Peyer's patch (tissue), 4 donors: ENCODE results near the gene ATP10A. TPM values are rescaled to one million over a fixed set of nuclear protein-coding genes. Genes with fewer than 3 reads are reported as not detected.

Source experiments
- DNase-seq, 3 donors: peaks; one replicate each; pipeline ENCODE4 v3.0.0-alpha.2; 2017 to 2019
- H3K27ac ChIP-seq, 4 donors: fragments of 200-600 bp; sonication (generic); one replicate each; pipeline ENCODE4 v1.5.1; 2016 to 2019
- H3K27me3 ChIP-seq, 2 donors: fragments of 200-600 bp; sonication (generic); one replicate each; pipeline ENCODE4 v1.5.1; 2019
- H3K36me3 ChIP-seq, 3 donors: fragments of 200-600 bp; sonication (generic); one replicate each; pipeline ENCODE4 v1.5.1; 2016 to 2019
- H3K4me1 ChIP-seq, 4 donors: fragments of 200-600 bp; sonication (generic); one replicate each; pipeline ENCODE4 v1.5.1; 2016 to 2019
- H3K4me3 ChIP-seq, 4 donors: fragments of 200-600 bp; sonication (generic); 1 replicate in 3 of 4; 2 replicates in 1 of 4; pipeline ENCODE4 v1.5.1; 2016 to 2019; ENCODE audit warnings: mild to moderate bottlenecking in 1 of 4
- H3K9me3 ChIP-seq, 4 donors: fragments of 200-600 bp; sonication (generic); one replicate each; pipeline ENCODE4 v1.5.1; 2016 to 2019; ENCODE audit warnings: mild to moderate bottlenecking in 1 of 4
- POLR2A ChIP-seq, 2 donors: fragments of 450-650 bp; IDR thresholded peaks; one replicate each; pipeline ENCODE4 v1.5.1; 2017; ENCODE audit warnings: antibody characterized with exemption in 2 of 2, mild to moderate bottlenecking in 2 of 2, moderate library complexity in 2 of 2
- total RNA-seq, 4 donors: library from RNA; depleted of rRNA; stranded (reverse); fragments of >200 nt; gene quantifications; one replicate each; pipeline ENCODE4 v1.1.0, GENCODE V29; 2016
- TF ChIP-seq, protein P1 (sequence below), 6 experiments: fragments of 450-650 bp in 4 of 6; fragments of 200-600 bp in 2 of 6; sonication (generic) in 1 of 6; IDR thresholded peaks; one replicate each; pipeline ENCODE4 v1.5.1; 2017 to 2019; ENCODE audit warnings: antibody characterized with exemption in 6 of 6, mild to moderate bottlenecking in 3 of 6, moderate library complexity in 1 of 6

ATP10A gene
- total RNA-seq, 4 donors from 2014 or later: 1.6 to 7.4 (median 3.7) TPM

DNA sequence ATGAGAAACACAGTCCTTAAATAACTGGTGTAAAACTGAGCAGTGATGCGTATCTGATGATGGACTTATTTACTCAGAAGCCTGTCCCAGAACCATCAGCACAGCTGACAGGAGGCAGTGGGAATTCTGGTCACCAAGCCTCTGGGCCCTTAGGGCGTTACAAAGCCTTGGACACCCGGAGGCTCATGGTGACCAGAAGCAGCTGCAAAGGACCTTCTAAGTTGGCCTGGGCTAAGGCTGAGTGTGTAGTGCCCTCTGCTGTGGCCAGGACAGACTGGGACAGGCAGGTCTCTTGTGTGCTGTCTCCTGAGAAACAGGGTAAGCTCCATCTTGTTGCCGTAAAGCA lies 168.9 kb downstream of the ATP10A start:
- no peaks in the 10 kb centered on the region for H3K36me3 ChIP-seq
- no peak for TF ChIP-seq POLR2A (IDR thresholded peaks at IDR 0.05)
- TF ChIP-seq, protein P1, sequence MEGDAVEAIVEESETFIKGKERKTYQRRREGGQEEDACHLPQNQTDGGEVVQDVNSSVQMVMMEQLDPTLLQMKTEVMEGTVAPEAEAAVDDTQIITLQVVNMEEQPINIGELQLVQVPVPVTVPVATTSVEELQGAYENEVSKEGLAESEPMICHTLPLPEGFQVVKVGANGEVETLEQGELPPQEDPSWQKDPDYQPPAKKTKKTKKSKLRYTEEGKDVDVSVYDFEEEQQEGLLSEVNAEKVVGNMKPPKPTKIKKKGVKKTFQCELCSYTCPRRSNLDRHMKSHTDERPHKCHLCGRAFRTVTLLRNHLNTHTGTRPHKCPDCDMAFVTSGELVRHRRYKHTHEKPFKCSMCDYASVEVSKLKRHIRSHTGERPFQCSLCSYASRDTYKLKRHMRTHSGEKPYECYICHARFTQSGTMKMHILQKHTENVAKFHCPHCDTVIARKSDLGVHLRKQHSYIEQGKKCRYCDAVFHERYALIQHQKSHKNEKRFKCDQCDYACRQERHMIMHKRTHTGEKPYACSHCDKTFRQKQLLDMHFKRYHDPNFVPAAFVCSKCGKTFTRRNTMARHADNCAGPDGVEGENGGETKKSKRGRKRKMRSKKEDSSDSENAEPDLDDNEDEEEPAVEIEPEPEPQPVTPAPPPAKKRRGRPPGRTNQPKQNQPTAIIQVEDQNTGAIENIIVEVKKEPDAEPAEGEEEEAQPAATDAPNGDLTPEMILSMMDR (IDR thresholded peaks at IDR 0.05): no peak

GRCh38 chr15:25693321-25694238 lies 169.5 kb downstream of the ATP10A start:
- Histone ChIP-seq H3K27ac (no peak overlapping the region), H3K4me1 (no peaks in the 10 kb centered on the region), H3K4me3 (no peak overlapping the region), H3K27me3 (no peaks in the 10 kb centered on the region), H3K9me3 (no peaks in the 10 kb centered on the region), H3K36me3 (no peaks in the 10 kb centered on the region)
- TF ChIP-seq, protein P1 (IDR thresholded peaks at IDR 0.05): peak in 4 of 6 experiments; percentile 23 to 38 (median 28)
- TF ChIP-seq POLR2A (IDR thresholded peaks at IDR 0.05): no peak
- peak in 2 of 3 donors; percentile 46 to 48 for DNase-seq

More for the DNA sequence above, 168.9 kb downstream of the ATP10A start:
- Histone ChIP-seq H3K4me3 (no peak overlapping the region), H3K27me3 (no peaks in the 10 kb centered on the region), H3K27ac (no peak overlapping the region), H3K9me3 (no peaks in the 10 kb centered on the region), H3K4me1 (no peaks in the 10 kb centered on the region)
- peak in 1 of 3 donors; percentile 21 for DNase-seq

DNA sequence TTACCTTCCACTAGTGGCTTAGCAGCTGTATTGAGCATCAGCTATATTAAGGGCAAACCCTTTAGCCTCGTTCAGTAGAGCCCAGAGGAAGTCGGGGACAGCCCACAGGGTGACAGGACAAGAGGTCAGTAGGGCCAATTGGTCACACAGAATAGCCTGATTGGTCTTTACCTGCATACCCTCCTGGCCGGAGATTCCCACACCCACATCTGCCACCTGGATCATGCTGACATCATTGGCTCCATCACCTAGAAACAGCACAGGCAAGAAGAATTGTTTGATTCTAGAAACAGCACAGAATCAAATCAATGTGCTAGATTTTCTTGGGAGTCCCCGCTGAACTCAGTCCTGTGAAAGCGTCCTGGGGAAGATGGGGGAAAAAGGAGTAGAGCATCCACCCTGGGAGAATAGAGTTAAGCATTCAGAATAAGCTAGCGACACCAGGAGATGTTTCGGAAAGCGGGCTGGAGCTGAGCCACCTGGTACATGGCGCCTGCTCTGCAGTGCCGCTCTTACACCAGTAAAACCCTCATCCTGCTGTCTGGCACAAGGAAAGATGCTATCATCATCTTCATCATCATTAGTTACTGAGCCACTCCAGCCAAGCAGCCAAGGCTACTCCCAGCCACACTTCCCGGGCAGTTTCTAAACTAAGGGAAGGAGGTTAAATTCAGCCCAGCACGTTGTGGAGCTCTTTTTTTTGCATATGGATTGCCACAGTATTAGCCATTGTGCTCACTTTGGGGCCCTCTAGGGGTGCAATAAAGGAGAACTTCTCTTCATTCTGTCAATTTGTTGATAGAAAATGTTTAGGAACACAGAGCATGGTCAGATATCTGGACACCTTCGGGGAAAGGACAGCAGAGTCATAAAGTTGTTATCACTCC lies 171.3 kb downstream of the ATP10A start:
- peak in 2 of 3 donors; percentile 7 to 17 for DNase-seq
- Histone ChIP-seq H3K9me3 (no peaks in the 10 kb centered on the region), H3K27me3 (no peaks in the 10 kb centered on the region), H3K27ac (no peak overlapping the region), H3K4me3 (no peak overlapping the region), H3K36me3 (no peaks in the 10 kb centered on the region), H3K4me1 (no peaks in the 10 kb centered on the region)
- no peak for TF ChIP-seq POLR2A (IDR thresholded peaks at IDR 0.05)
- TF ChIP-seq, protein P1 (IDR thresholded peaks at IDR 0.05): no peak

DNA sequence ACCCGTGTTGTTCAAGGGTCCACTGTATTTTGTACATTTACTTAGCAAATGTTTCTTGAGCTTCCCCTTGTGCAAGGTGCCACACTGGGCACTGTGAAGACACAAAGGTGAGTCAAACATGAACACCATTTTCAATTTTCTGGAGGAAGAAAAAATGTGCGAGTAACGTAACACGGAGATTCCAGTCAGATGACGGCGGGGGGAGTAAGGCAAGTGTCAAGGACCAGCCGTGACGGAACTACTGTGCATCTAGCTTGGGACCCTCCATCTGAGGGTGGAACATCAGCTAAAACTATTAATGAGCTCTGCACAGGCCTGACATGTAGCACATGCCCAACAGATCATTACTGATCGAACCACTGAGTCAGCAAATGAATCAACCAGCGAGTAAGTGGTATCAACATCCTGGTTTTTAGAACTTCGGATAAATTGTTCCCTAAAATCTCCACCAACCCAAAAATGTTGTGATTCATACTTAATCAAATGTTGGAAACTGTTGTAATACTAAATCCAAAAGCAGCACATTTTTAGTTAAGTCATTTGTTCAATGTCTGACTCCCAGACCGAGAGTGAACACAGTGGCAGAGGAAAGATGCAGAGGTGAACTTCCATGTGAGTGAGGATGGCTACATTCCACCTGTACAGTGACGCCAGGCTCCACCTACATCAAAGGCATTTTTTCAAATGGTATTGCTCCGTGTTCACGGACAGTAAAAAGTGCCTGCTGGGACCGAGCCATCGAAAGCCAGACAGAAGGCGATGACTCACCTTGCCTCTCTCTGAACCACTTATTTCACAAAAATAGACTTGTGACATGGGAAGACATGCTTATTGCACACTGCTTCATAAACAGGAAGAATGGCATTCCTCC lies 172.2 kb downstream of the ATP10A start:
- no peaks in the 10 kb centered on the region for H3K9me3 ChIP-seq
- TF ChIP-seq, protein P1 (IDR thresholded peaks at IDR 0.05): no peak
- no peak for TF ChIP-seq POLR2A (IDR thresholded peaks at IDR 0.05)
- no peaks in the 10 kb centered on the region for H3K4me1 ChIP-seq
- DNase-seq: peak in 1 of 3 donors; percentile 18
- H3K27ac ChIP-seq: no peak overlapping the region
- no peaks in the 10 kb centered on the region for H3K36me3 ChIP-seq
- H3K27me3 ChIP-seq: no peaks in the 10 kb centered on the region
- H3K4me3 ChIP-seq: no peak overlapping the region

- Histone ChIP-seq H3K27me3 (no peaks in the 10 kb centered on the region), H3K36me3 (no peaks in the 10 kb centered on the region), H3K9me3 (no peaks in the 10 kb centered on the region), H3K4me3 (no peak overlapping the region), H3K4me1 (no peaks in the 10 kb centered on the region), H3K27ac (no peak overlapping the region)
- peak in 2 of 3 donors; percentile 23 to 36 for DNase-seq
- no peak for TF ChIP-seq POLR2A (IDR thresholded peaks at IDR 0.05)
- TF ChIP-seq, protein P1 (IDR thresholded peaks at IDR 0.05): no peak
Observed at GRCh38 chr15:25689592-25689991, 173.5 kb downstream of the ATP10A start.
